SK-N-SH (cell line): Measurements from ENCODE around the gene SLAIN1. TPM values are rescaled to one million over a fixed set of nuclear protein-coding genes. Genes with fewer than 3 reads are reported as not detected.
"Not testable (repeated sequence)": the region's sequence is repeated elsewhere in the genome, so short reads cannot be mapped to it uniquely, and the experiment has no call there.

ENCODE experiments used
- CTCF ChIA-PET: fragments of 300-600, 350-600 bp; formaldehyde crosslinking; extraction: SDS; loops from one replicate; lab custom pipeline; 2021; lab: Yijun Ruan, JAX
- POLR2A ChIA-PET: fragments of 350-600 bp; sonication (Branson Sonifier 250); formaldehyde crosslinking; extraction: SDS; loops from one replicate; lab custom pipeline; 2020; ENCODE audit warnings: antibody characterized with exemption, inconsistent platforms; lab: Yijun Ruan, JAX
- DNase-seq: peaks from one replicate; pipeline ENCODE4 v3.0.0; 2012
- H2AFZ ChIP-seq: fragments of 200-600 bp; sonication (generic); 2 replicates; pipeline ENCODE4 v1.8.1; 2016; ENCODE audit warnings: antibody characterized with exemption, mild to moderate bottlenecking, low read depth
- H3F3A ChIP-seq: fragments of 200-600 bp; sonication (generic); replicated peaks from 2 replicates; pipeline ENCODE3; 2016; ENCODE audit warnings: antibody characterized with exemption, mild to moderate bottlenecking; ENCODE audit not compliant: insufficient read depth
- H3K27ac ChIP-seq, 2 experiments: fragments of 200-500 bp in 1 of 2; fragments of 200-600 bp in 1 of 2; sonication (Bioruptor generic) in 1 of 2; sonication (generic), shearing (Covaris generic) in 1 of 2; 2 replicates each; pipeline versions ENCODE4 v1.5.1 to v1.6.1; 2014 to 2016; ENCODE audit warnings: low read depth in 2 of 2, inconsistent platforms in 1 of 2, low read length in 1 of 2, mild to moderate bottlenecking in 1 of 2, mixed read lengths in 1 of 2
- H3K27me3 ChIP-seq: fragments of 200-600 bp; sonication (generic), shearing (Covaris generic); 2 replicates; pipeline ENCODE4 v1.6.1; 2016; ENCODE audit warnings: mixed run types; ENCODE audit not compliant: insufficient read depth
- H3K36me3 ChIP-seq, 2 experiments: fragments of 200-500 bp in 1 of 2; fragments of 200-600 bp in 1 of 2; sonication (Bioruptor generic) in 1 of 2; sonication (generic) in 1 of 2; replicated peaks in 1 of 2; 2 replicates each; pipeline versions ENCODE3 to v1.5.1; 2014 to 2016; ENCODE audit warnings: low read length in 1 of 2, mild to moderate bottlenecking in 1 of 2; ENCODE audit not compliant: insufficient read depth in 2 of 2, control insufficient read depth in 1 of 2
- H3K4me1 ChIP-seq, 2 experiments: fragments of 200-500 bp in 1 of 2; fragments of 200-600 bp in 1 of 2; sonication (Bioruptor generic) in 1 of 2; sonication (generic), shearing (Covaris generic) in 1 of 2; 2 replicates each; pipeline versions ENCODE4 v1.5.1 to v1.6.1; 2014 to 2016; ENCODE audit warnings: low read depth in 1 of 2, low read length in 1 of 2, mixed run types in 1 of 2; ENCODE audit not compliant: insufficient read depth in 2 of 2, control insufficient read depth in 1 of 2
- H3K4me2 ChIP-seq: fragments of 200-600 bp; sonication (generic), shearing (Covaris generic); 2 replicates; pipeline ENCODE4 v1.6.1; 2017; ENCODE audit warnings: mixed run types
- H3K4me3 ChIP-seq, 2 experiments: fragments of 200-500 bp in 1 of 2; fragments of 200-600 bp in 1 of 2; sonication (Bioruptor generic) in 1 of 2; sonication (generic), shearing (Covaris generic) in 1 of 2; 2 replicates each; pipeline versions ENCODE4 v1.5.1 to v1.8.1; 2014 to 2016; ENCODE audit warnings: low read depth in 2 of 2, inconsistent platforms in 1 of 2, low read length in 1 of 2, mild to moderate bottlenecking in 1 of 2, mixed read lengths in 1 of 2, moderate library complexity in 1 of 2
- H3K79me2 ChIP-seq: fragments of 200-600 bp; sonication (generic); 2 replicates; pipeline ENCODE4 v1.8.1; 2017; ENCODE audit warnings: mild to moderate bottlenecking; ENCODE audit not compliant: insufficient read depth
- H3K9ac ChIP-seq: fragments of 200-600 bp; sonication (generic); 2 replicates; pipeline ENCODE4 v1.6.1; 2017; ENCODE audit warnings: mixed run types
- H3K9me2 ChIP-seq: fragments of 200-600 bp; sonication (generic); 2 replicates; pipeline ENCODE4 v1.6.1; 2017; ENCODE audit warnings: mixed run types
- H3K9me3 ChIP-seq: fragments of 200-600 bp; sonication (generic); 2 replicates; pipeline ENCODE4 v1.6.1; 2017; ENCODE audit warnings: mixed run types, mild to moderate bottlenecking, moderate library complexity
- H4K20me1 ChIP-seq: fragments of 200-600 bp; sonication (generic); 2 replicates; pipeline ENCODE4 v1.6.1; 2017; ENCODE audit warnings: mild to moderate bottlenecking, mixed run types; ENCODE audit not compliant: insufficient read depth
- CHD2 ChIP-seq: fragments of 150-350 bp; IDR thresholded peaks from 2 replicates; pipeline ENCODE4 v1.6.1; 2018; ENCODE audit warnings: low read length; ENCODE audit not compliant: partially characterized antibody
- CTCF ChIP-seq: fragments of 200-600 bp; sonication (generic); IDR thresholded peaks from 2 replicates; pipeline ENCODE4 v1.6.1; 2017; ENCODE audit warnings: antibody characterized with exemption, mild to moderate bottlenecking, moderate library complexity
- EZH2phosphoT487 ChIP-seq: fragments of 200-600 bp; sonication (generic); IDR thresholded peaks from 2 replicates; pipeline ENCODE4 v1.6.1; 2017; ENCODE audit warnings: low read depth, mixed run types, mild to moderate bottlenecking, antibody characterized with exemption, moderate library complexity, borderline replicate concordance
- FOXM1 ChIP-seq: IDR thresholded peaks from 2 replicates; pipeline ENCODE4 v1.4.0; 2012; ENCODE audit warnings: low read depth, mild to moderate bottlenecking
- GABPA ChIP-seq: IDR thresholded peaks from 2 replicates; pipeline ENCODE4 v1.4.0; 2012; ENCODE audit warnings: low read depth, mild to moderate bottlenecking
- GATA2 ChIP-seq: sonication (generic); formaldehyde crosslinking; IDR thresholded peaks from 2 replicates; pipeline ENCODE4 v1.5.0; 2020; ENCODE audit warnings: mild to moderate bottlenecking, missing genetic modification reagents
- JUND ChIP-seq: IDR thresholded peaks from 2 replicates; pipeline ENCODE4 v1.4.0; 2012
- MEF2A ChIP-seq: IDR thresholded peaks from 2 replicates; pipeline ENCODE4 v1.4.0; 2012; ENCODE audit warnings: low read depth, borderline replicate concordance
- MXI1 ChIP-seq: IDR thresholded peaks from 2 replicates; pipeline ENCODE4 v1.6.1; 2012; ENCODE audit warnings: mild to moderate bottlenecking, low read depth, low read length, improper control_type of control experiment
- NFIC ChIP-seq: IDR thresholded peaks from 2 replicates; pipeline ENCODE4 v1.4.0; 2012; ENCODE audit warnings: borderline replicate concordance
- NRF1 ChIP-seq: IDR thresholded peaks from 2 replicates; pipeline ENCODE4 v1.6.1; 2012; ENCODE audit warnings: low read depth, mild to moderate bottlenecking, low read length
- PBX3 ChIP-seq: IDR thresholded peaks from 2 replicates; pipeline ENCODE4; 2012
- RAD21 ChIP-seq: IDR thresholded peaks from 2 replicates; pipeline ENCODE4 v1.6.1; 2012; ENCODE audit warnings: mild to moderate bottlenecking, low read length
- RCOR1 ChIP-seq: fragments of 150-350 bp; IDR thresholded peaks from 2 replicates; pipeline ENCODE4 v1.6.1; 2017; ENCODE audit warnings: antibody characterized with exemption, low read length
- RFX5 ChIP-seq: IDR thresholded peaks from 2 replicates; pipeline ENCODE4 v1.6.1; 2012; ENCODE audit warnings: mild to moderate bottlenecking, improper control_type of control experiment, low read length
- RXRA ChIP-seq: IDR thresholded peaks from 2 replicates; pipeline ENCODE4 v1.4.0; 2012; ENCODE audit warnings: low read depth, mild to moderate bottlenecking, borderline replicate concordance
- SIN3A ChIP-seq: IDR thresholded peaks from 2 replicates; pipeline ENCODE4 v1.6.1; 2012; ENCODE audit warnings: low read depth, mild to moderate bottlenecking, low read length, moderate library complexity, borderline replicate concordance
- SMC3 ChIP-seq: IDR thresholded peaks from 2 replicates; pipeline ENCODE4 v1.6.1; 2012; ENCODE audit warnings: low read depth, low read length, improper control_type of control experiment
- YY1 ChIP-seq: IDR thresholded peaks from 2 replicates; pipeline ENCODE4 v1.4.0; 2012; ENCODE audit warnings: low read depth, mild to moderate bottlenecking
- WGBS: methylation state at CpG from one replicate; pipeline ENCODE4 v1.1.6; 2017; ENCODE audit warnings: low lambda C conversion rate; 5-methylcytosine and 5-hydroxymethylcytosine counted together
- polyA plus RNA-seq, 3 experiments: library from polyadenylated mRNA; depleted of rRNA; stranded (reverse); fragments of >200 nt; gene quantifications; 2 replicates each; pipeline ENCODE4 v1.2.3, GENCODE V29; 2012

Gene SLAIN1
- polyA plus RNA-seq, 1 of the 3 experiments (the other 2 are of a cell fraction), result 1.6 TPM

- H3K27ac ChIP-seq, DNase-seq, H3K79me2 ChIP-seq, H3K4me2 ChIP-seq, H3K4me3 ChIP-seq, H3K27me3 ChIP-seq, H3K36me3 ChIP-seq, CTCF ChIA-PET, H3K9me2 ChIP-seq, H3K4me1 ChIP-seq, H3K9ac ChIP-seq, H3K9me3 ChIP-seq, H2AFZ ChIP-seq, H3F3A ChIP-seq, POLR2A ChIA-PET, H4K20me1 ChIP-seq: not testable (repeated sequence)
- 29% methylated on average over 6 of the region's 16 CpGs for WGBS
Measured at GRCh38 chr13:77662301-77662700, 35.2 kb upstream of the SLAIN1 start.

GRCh38 chr13:77662831-77663230 is 34.7 kb upstream of the SLAIN1 start:
- H4K20me1 ChIP-seq, H3K9ac ChIP-seq, POLR2A ChIA-PET, H3K27me3 ChIP-seq, H3K36me3 ChIP-seq, H3F3A ChIP-seq, H3K4me2 ChIP-seq, H3K27ac ChIP-seq, H3K79me2 ChIP-seq, CTCF ChIA-PET, H2AFZ ChIP-seq, DNase-seq, H3K4me1 ChIP-seq, H3K4me3 ChIP-seq, H3K9me3 ChIP-seq, H3K9me2 ChIP-seq: not testable (repeated sequence)
- WGBS, result no CpG with 5 or more reads among the region's 15 CpGs

- no peaks in the 10 kb centered on the region for H3K9me2 ChIP-seq
- no peak overlapping the region for H2AFZ ChIP-seq
- H3K79me2 ChIP-seq, result no peaks in the 10 kb centered on the region
- DNase-seq, result no peak
- no peak overlapping the region for H3K4me2 ChIP-seq
- H3K9me3 ChIP-seq, result no peaks in the 10 kb centered on the region
- no peaks in the 10 kb centered on the region for H3K4me1 ChIP-seq
- CTCF ChIA-PET, result no interaction called here
- no peaks in the 10 kb centered on the region for H3K36me3 ChIP-seq
- H3K27ac ChIP-seq, result no peak overlapping the region
- no peaks in the 10 kb centered on the region for H3K27me3 ChIP-seq
- no peak overlapping the region for H3K9ac ChIP-seq
- TF ChIP-seq GATA2 (CRISPR knock-in tag), result no peak
- no peak for TF ChIP-seq CTCF
- TF ChIP-seq CHD2, result no peak
- no peak for TF ChIP-seq SIN3A
- TF ChIP-seq YY1, result no peak
- TF ChIP-seq NRF1, result no peak
- no peak for TF ChIP-seq SMC3
- TF ChIP-seq RFX5, result no peak
- TF ChIP-seq GABPA, result no peak
- TF ChIP-seq MEF2A, result no peak
- TF ChIP-seq FOXM1, result no peak
- TF ChIP-seq NFIC, result no peak
- no peak for TF ChIP-seq RCOR1
- TF ChIP-seq JUND, result no peak
- TF ChIP-seq MXI1, result no peak
- no peak for TF ChIP-seq PBX3
- no peak for TF ChIP-seq RXRA
- no peak for TF ChIP-seq EZH2phosphoT487
- TF ChIP-seq RAD21, result no peak
- POLR2A ChIA-PET, result no interaction called here
- no peaks in the 10 kb centered on the region for H4K20me1 ChIP-seq
- H3F3A ChIP-seq, result no peaks in the 10 kb centered on the region
- no peak overlapping the region for H3K4me3 ChIP-seq
Measured at GRCh38 chr13:77674852-77675251, 22.6 kb upstream of the SLAIN1 start.
